Measurements from ENCODE around the gene PILRA. TPM values are rescaled to one million over a fixed set of nuclear protein-coding genes. Genes with fewer than 3 reads are reported as not detected.

PILRA gene
- total and polyA plus RNA-seq, 2 donors from 2014 or later, result 15.4 to 18.8 TPM

- no peak for FAIRE-seq
- no peaks in the 10 kb centered on the region for H3K36me3 ChIP-seq (ENCODE audit: control insufficient read depth in 2 of 3, insufficient read depth in 3 of 3, low read length in 3 of 3)
- intact Hi-C loops (cut with DNase I), result no loop called here
Observed at GRCh38 chr7:100402241-100402640, 29.0 kb downstream of the PILRA start.

GRCh38 chr7:100406767-100407166 is 33.5 kb downstream of the PILRA start:
- H3K27me3 ChIP-seq (ENCODE audit: control insufficient read depth, insufficient read depth, low read length), result no peaks in the 10 kb centered on the region
- no peaks in the 10 kb centered on the region for H3K9me3 ChIP-seq (ENCODE audit: control insufficient read depth in 2 of 3, insufficient read depth in 1 of 3, low read length in 3 of 3)
- no peak for DNase-seq
- H3K4me3 ChIP-seq (ENCODE audit: low read length in 3 of 3), result no peak overlapping the region
- intact Hi-C loops (cut with DNase I), result no loop called here
- no peaks in the 10 kb centered on the region for H3K4me1 ChIP-seq (ENCODE audit: control insufficient read depth in 2 of 3, insufficient read depth in 2 of 3, low read depth in 1 of 3, low read length in 3 of 3)
- no peaks in the 10 kb centered on the region for H3K36me3 ChIP-seq (ENCODE audit: control insufficient read depth in 2 of 3, insufficient read depth in 3 of 3, low read length in 3 of 3)
- H3K27ac ChIP-seq (ENCODE audit: low read depth in 2 of 2, low read length in 2 of 2), result no peak overlapping the region
- H3K9ac ChIP-seq (ENCODE audit: low read length in 3 of 3), result no peak overlapping the region
- FAIRE-seq, result no peak
- TF ChIP-seq CTCF (IDR thresholded peaks at IDR 0.05; ENCODE audit: borderline replicate concordance, extremely low read depth, insufficient read depth), result no peak

More at GRCh38 chr7:100402241-100402640, 29.0 kb downstream of the PILRA start:
- no peak for DNase-seq
- no peak overlapping the region for H3K4me3 ChIP-seq (ENCODE audit: low read length in 3 of 3)
- TF ChIP-seq CTCF (IDR thresholded peaks at IDR 0.05; ENCODE audit: borderline replicate concordance, extremely low read depth, insufficient read depth), result no peak
- H3K27me3 ChIP-seq (ENCODE audit: control insufficient read depth, insufficient read depth, low read length), result no peaks in the 10 kb centered on the region
- no peaks in the 10 kb centered on the region for H3K9me3 ChIP-seq (ENCODE audit: control insufficient read depth in 2 of 3, insufficient read depth in 1 of 3, low read length in 3 of 3)
- no peak overlapping the region for H3K27ac ChIP-seq (ENCODE audit: low read depth in 2 of 2, low read length in 2 of 2)
- no peaks in the 10 kb centered on the region for H3K4me1 ChIP-seq (ENCODE audit: control insufficient read depth in 2 of 3, insufficient read depth in 2 of 3, low read depth in 1 of 3, low read length in 3 of 3)
- no peak overlapping the region for H3K9ac ChIP-seq (ENCODE audit: low read length in 3 of 3)

GRCh38 chr7:100407285-100408180 is 34.2 kb downstream of the PILRA start:
- H3K9ac ChIP-seq (ENCODE audit: low read length in 3 of 3), result no peak overlapping the region
- peak; percentile 54 for TF ChIP-seq CTCF (IDR thresholded peaks at IDR 0.05; ENCODE audit: borderline replicate concordance, extremely low read depth, insufficient read depth)
- no peaks in the 10 kb centered on the region for H3K27me3 ChIP-seq (ENCODE audit: control insufficient read depth, insufficient read depth, low read length)
- H3K36me3 ChIP-seq (ENCODE audit: control insufficient read depth in 2 of 3, insufficient read depth in 3 of 3, low read length in 3 of 3), result no peaks in the 10 kb centered on the region
- no peak for FAIRE-seq
- intact Hi-C loops (cut with DNase I), result no loop called here
- no peak overlapping the region for H3K4me3 ChIP-seq (ENCODE audit: low read length in 3 of 3)
- no peaks in the 10 kb centered on the region for H3K9me3 ChIP-seq (ENCODE audit: control insufficient read depth in 2 of 3, insufficient read depth in 1 of 3, low read length in 3 of 3)
- peak in 3 of 5 donors; percentile 61 to 81 (median 81) for DNase-seq
- H3K27ac ChIP-seq (ENCODE audit: low read depth in 2 of 2, low read length in 2 of 2), result no peak overlapping the region
- H3K4me1 ChIP-seq (ENCODE audit: control insufficient read depth in 2 of 3, insufficient read depth in 2 of 3, low read depth in 1 of 3, low read length in 3 of 3), result no peaks in the 10 kb centered on the region
